Heart right ventricle (tissue), 16 donors: ENCODE measurements around the gene DHRSX. TPM values are rescaled to one million over a fixed set of nuclear protein-coding genes. Genes with fewer than 3 reads are reported as not detected.
"Not testable (repeated sequence)": the region's sequence is repeated elsewhere in the genome, so short reads cannot be mapped to it uniquely, and the experiment has no call there.

Experiments
- ATAC-seq, 8 donors: fragments of 200-7000 bp; cut with Tn5 transposase; one replicate each; pipeline ENCODE4 v1.9.1; 2020; ENCODE audit warnings: mild to moderate bottlenecking in 8 of 8, moderate library complexity in 8 of 8, moderate number of reproducible peaks in 1 of 8
- DNase-seq, 2 donors: peaks; one replicate each; pipeline ENCODE4 v3.0.0-alpha.2; 2020
- H3K27ac ChIP-seq, 10 donors: fragments of 200-600 bp; sonication (generic) in 2 of 10; one replicate each; pipeline versions ENCODE4 v1.5.0 to v1.8.0; 2020 to 2022; ENCODE audit warnings: mild to moderate bottlenecking in 3 of 10
- H3K27me3 ChIP-seq, 7 donors: fragments of 200-600 bp; one replicate each; pipeline ENCODE4 v1.8.0; 2021 to 2022; ENCODE audit warnings: mild to moderate bottlenecking in 2 of 7
- H3K36me3 ChIP-seq, 9 donors: fragments of 200-600 bp; sonication (generic) in 1 of 9; one replicate each; pipeline versions ENCODE4 v1.5.0 to v1.8.0; 2020 to 2022; ENCODE audit warnings: mild to moderate bottlenecking in 2 of 9
- H3K4me1 ChIP-seq, 9 donors: fragments of 200-600 bp; sonication (generic) in 1 of 9; one replicate each; pipeline versions ENCODE4 v1.5.0 to v1.8.0; 2020 to 2022; ENCODE audit warnings: mild to moderate bottlenecking in 4 of 9
- H3K4me3 ChIP-seq, 10 donors: fragments of 200-600 bp; sonication (generic) in 2 of 10; one replicate each; pipeline versions ENCODE4 v1.5.0 to v1.8.0; 2020 to 2022; ENCODE audit warnings: mild to moderate bottlenecking in 7 of 10, moderate library complexity in 2 of 10
- H3K9me3 ChIP-seq, 11 donors: fragments of 200-600 bp in 10 of 11; sonication (generic) in 2 of 11; one replicate each; pipeline versions ENCODE4 v1.5.0 to v1.8.0; 2013 to 2022; ENCODE audit warnings: mild to moderate bottlenecking in 2 of 11, control low read depth in 1 of 11, moderate library complexity in 1 of 11
- CTCF ChIP-seq, 9 donors: fragments of 200-600 bp; sonication (generic) in 2 of 9; IDR thresholded peaks; one replicate each; pipeline versions ENCODE4 v1.5.0 to v1.8.0; 2021 to 2022; ENCODE audit warnings: antibody characterized with exemption in 9 of 9, mild to moderate bottlenecking in 5 of 9, moderate library complexity in 1 of 9
- WGBS, 2 donors: extraction: QIAGEN DNeasy Blood & Tissue Kit; methylation state at CpG; one replicate each; pipeline ENCODE4 v1.1.7; 2013; ENCODE audit warnings: inconsistent platforms in 1 of 2; 5-methylcytosine and 5-hydroxymethylcytosine counted together
- intact Hi-C, 10 donors: fragments of 100-400 bp; cut with DNase I; formaldehyde crosslinking; loops; one replicate each; pipeline versions ENCODE4 v1.11.1 to v1.14.2; 2022
- polyA plus RNA-seq, 2 donors: library from polyadenylated mRNA; stranded (reverse); fragments of 200-250 nt; gene quantifications; one replicate each; pipeline ENCODE4 v1.2.3, GENCODE V29; 2013
- total RNA-seq, 10 donors: library from RNA; stranded (reverse); fragmentation: NEBNext Ultra II Directional in 3 of 10; extraction: Animal tissue kit (Norgen Biotek cat#: 25700) in 3 of 10; gene quantifications; one replicate each; pipeline versions ENCODE4 v1.2.1 to v1.2.4, GENCODE V29; 2021 to 2023
- donor health status: Arrhythmogenic right ventricular cardiomyopathy.
- donor health status: ischemic (EF 13 %, LVEDD 7.1; RV severe dilation, severe dysfunction).
- donor health status: healthy with polysubstance abuse.
- donor health status: DM: no; HTN: yes; CAD: no.
- donor health status: DM: no; HTN: no; CAD: no.
- donor health status: ischemic (EF 25% LVEDD 6.9; RV normal size, moderate dysfunction).
- donor health status: ischemic (EF 25% LVEDD 5.7; RV mildly dilated, moderate dysfunction).
- donor health status: healthy.
- donor health status: DM: yes; HTN: yes; CAD: no.
- donor health status: Ischemic cardiomyopathy.
- donor health status: ischemic (EF 35%, LVEDD 5.7; RV mildly dilated, moderate dysfunction).
- donor health status: nonischemic (EF 11% LVEDD 7.7; RV severe dilation, severe dysfunction).
- donor health status: DM: yes; HTN: yes; CAD: no.
- donor health status: PGD.
- donor health status: ischemic (EF 29% LVEDD 5.4; RV normal size, mild dysfunction).
- donor health status: nonischemic (EF 23%, LVEDD 6.1; RV moderate dilation, normal function).

Gene DHRSX
- total and polyA plus RNA-seq, 12 donors = 13.8 to 35.9 (median 26.2) TPM

- Histone ChIP-seq H3K4me3 (peak overlapping the region in 8 of 10 donors; percentile 4 to 40 (median 28)), H3K36me3 (peaks cover 3 to 45% (median 37%) of the 10 kb centered on the region in 9 donors), H3K27me3 (no peaks in the 10 kb centered on the region), H3K4me1 (peaks cover 0 to 38% (median 13%) of the 10 kb centered on the region in 9 donors), H3K9me3 (peaks cover 0 to under 1% (median 0%) of the 10 kb centered on the region in 11 donors), H3K27ac (peak overlapping the region; percentile 63 to 80 (median 72))
- intact Hi-C loops = loop anchor here in 1 of 10 donors (5.0 kb wide), 1 partner anchor 1158 kb away; no protein-coding TSS in a partner anchor
- DNase-seq = peak; percentile 26 to 29
- peak in 7 of 8 donors; percentile 48 to 72 (median 65) for ATAC-seq
- no peak for TF ChIP-seq CTCF (IDR thresholded peaks at IDR 0.05)
- WGBS, 2 donors = 48 to 49% methylated on average over 26 of the region's 26 CpGs
These were observed 15.8 kb downstream of the DHRSX start for GRCh38 chrX:2484721-2485648.

- TF ChIP-seq CTCF (IDR thresholded peaks at IDR 0.05) = no peak
- peaks cover under 1 to 37% (median 34%) of the 10 kb centered on the region in 9 donors for H3K36me3 ChIP-seq
- WGBS, 2 donors = 33 to 35% methylated on average over 12 of the region's 12 CpGs
- no peak for DNase-seq
- peak overlapping the region in 8 of 10 donors; percentile 4 to 40 (median 28) for H3K4me3 ChIP-seq
- intact Hi-C loops = no loop called here
- H3K27me3 ChIP-seq = no peaks in the 10 kb centered on the region
- peaks cover 0 to 5% (median 0%) of the 10 kb centered on the region in 11 donors for H3K9me3 ChIP-seq
- H3K4me1 ChIP-seq = peaks cover 0 to 38% (median 13%) of the 10 kb centered on the region in 9 donors
- ATAC-seq = peak in 6 of 8 donors; percentile 23 to 33 (median 31)
- H3K27ac ChIP-seq = peak overlapping the region; percentile 63 to 80 (median 72)
These were observed 16.5 kb downstream of the DHRSX start for GRCh38 chrX:2484256-2484655.

- DNase-seq (no peak), ATAC-seq (no peak)
- intact Hi-C loops = no loop called here
- Histone ChIP-seq H3K27me3 (no peaks in the 10 kb centered on the region), H3K27ac (peak overlapping the region in 7 of 10 donors; percentile 63 to 80 (median 77)), H3K36me3 (peaks cover 0 to 30% (median 27%) of the 10 kb centered on the region in 9 donors), H3K9me3 (peaks cover 0 to 5% (median 0%) of the 10 kb centered on the region in 11 donors), H3K4me3 (peak overlapping the region in 2 of 10 donors; percentile 29 to 35), H3K4me1 (peaks cover 0 to 38% (median 13%) of the 10 kb centered on the region in 9 donors)
- 69 to 75% methylated on average over 16 of the region's 16 CpGs for WGBS, 2 donors
- no peak for TF ChIP-seq CTCF (IDR thresholded peaks at IDR 0.05)
These were observed 17.2 kb downstream of the DHRSX start for GRCh38 chrX:2483398-2484060.

- Histone ChIP-seq H3K4me1 (peaks cover 0 to 38% (median 13%) of the 10 kb centered on the region in 9 donors), H3K27ac (peak overlapping the region in 3 of 10 donors; percentile 3 to 40 (median 26)), H3K36me3 (peaks cover 0 to 11% (median 8%) of the 10 kb centered on the region in 9 donors)
- H3K4me3 ChIP-seq, intact Hi-C loops, H3K27me3 ChIP-seq, H3K9me3 ChIP-seq: not testable (repeated sequence)
- WGBS, 2 donors = 58 to 60% methylated on average over 11 of the region's 12 CpGs
- ATAC-seq (peak in 5 of 8 donors; percentile 39 to 75 (median 45)), DNase-seq (peak in 1 of 2 donors; percentile 30)
These were observed 19.2 kb downstream of the DHRSX start for GRCh38 chrX:2481597-2481996.

GRCh38 chrX:2479982-2480381 lies 20.8 kb downstream of the DHRSX start:
- 92 to 95% methylated on average over 5 of the region's 5 CpGs for WGBS, 2 donors
- intact Hi-C loops = loop anchor here in 1 of 10 donors (10.0 kb wide), 1 partner anchor 65 kb away; no protein-coding TSS in a partner anchor
- H3K4me1 ChIP-seq = peaks cover 0 to 33% (median 11%) of the 10 kb centered on the region in 9 donors
- not testable (repeated sequence) for H3K36me3 ChIP-seq, H3K27me3 ChIP-seq, H3K27ac ChIP-seq, ATAC-seq, H3K4me3 ChIP-seq, H3K9me3 ChIP-seq, DNase-seq
